ENCODE measurements around the gene MCM8. TPM values are rescaled to one million over a fixed set of nuclear protein-coding genes. Genes with fewer than 3 reads are reported as not detected.

The MCM8 gene
- total RNA-seq (13.7 and 13.8 TPM in 2 replicates), polyA plus RNA-seq (2.6 and 4.4 TPM in 2 replicates), polyA minus RNA-seq (2.7 and 3.4 TPM in 2 replicates)
- total RNA-seq (2013) = 16.5 TPM

- WGBS (ENCODE audit: insufficient coverage) = under 1% methylated on average over 56 of the region's 61 CpGs
- Mint-ChIP-seq H3K9me3 (ENCODE audit: insufficient read depth) (no peaks in the 10 kb centered on the region), H3K4me3 (peak within 1 kb of the TSS; percentile 94), H3K27me3 (no peaks in the 10 kb centered on the region), H3K27ac (peak within 1 kb of the TSS; percentile 95), H3K4me1 (peaks cover 21% of the 10 kb centered on the region)
- peak; percentile 98 for DNase-seq
- intact Hi-C loops (cut with micrococcal nuclease) = loop anchor here (1.0 to 2.0 kb wide), 4 partner anchors 152 to 421 kb away; partner anchors contain the start of gene SHLD1
- no peaks in the 10 kb centered on the region for H3K9me3 ChIP-seq (ENCODE audit: control extremely low read depth in 1 of 3, control insufficient read depth in 2 of 3, insufficient read depth in 1 of 3, low read length in 2 of 3)
- TF ChIP-seq CTCF (IDR thresholded peaks at IDR 0.05) (no peak), EZH2 (IDR thresholded peaks at IDR 0.05; ENCODE audit: borderline replicate concordance, insufficient read depth, low read depth, low read length, poor library complexity, severe bottlenecking) (no peak)
- peak within 1 kb of the TSS; percentile 77 to 88 (median 85) for H3K4me3 ChIP-seq (ENCODE audit: control extremely low read depth in 1 of 5, extremely low read depth in 1 of 5, insufficient read depth in 1 of 5, low read depth in 2 of 5, low read length in 4 of 5)
- H3K36me3 ChIP-seq (replicated peaks in 1 of 2; ENCODE audit: control extremely low read depth in 1 of 2, control insufficient read depth in 1 of 2, extremely low read depth in 1 of 2, insufficient read depth in 2 of 2, low read length in 1 of 2) = peaks cover 10 to 36% of the 10 kb centered on the region in 2 experiments
- H3K4me1 ChIP-seq (ENCODE audit: control insufficient read depth in 2 of 2, insufficient read depth in 2 of 2, low read length in 2 of 2) = peaks cover 14 to 18% of the 10 kb centered on the region in 2 donors
- ChIA-PET CTCF (interaction anchor here (0.5 kb wide), 1 partner anchor 58 kb away, joined by 3 read pairs; no protein-coding TSS in a partner anchor), POLR2A (interaction anchor here (0.6 kb wide), 4 partner anchors 33 to 416 kb away, joined by 3 to 5 read pairs (median 3); no protein-coding TSS in a partner anchor)
- peak; percentile 98 for ATAC-seq (ENCODE audit: low read depth)
- peak within 1 kb of the TSS; percentile 83 for H2AFZ ChIP-seq (ENCODE audit: insufficient read depth, low read depth, low read length, poor library complexity, severe bottlenecking)
- H3K4me2 ChIP-seq (replicated peaks; ENCODE audit: low read depth, low read length, poor library complexity, severe bottlenecking) = peak within 1 kb of the TSS; percentile 89
- H3K79me2 ChIP-seq (ENCODE audit: control insufficient read depth, insufficient read depth, low read length) = peaks cover 32% of the 10 kb centered on the region
- H3K27ac ChIP-seq (ENCODE audit: low read length in 2 of 2) = peak within 1 kb of the TSS; percentile 74 to 90
- H4K20me1 ChIP-seq (ENCODE audit: control insufficient read depth, insufficient read depth, low read length, poor library complexity, severe bottlenecking) = no peaks in the 10 kb centered on the region
- H3K27me3 ChIP-seq (replicated peaks in 1 of 4; ENCODE audit: control extremely low read depth in 1 of 4, control insufficient read depth in 3 of 4, insufficient read depth in 4 of 4, low read length in 3 of 4) = no peaks in the 10 kb centered on the region
- peak within 1 kb of the TSS; percentile 79 for H3K9ac ChIP-seq (ENCODE audit: low read length)
Measured at GRCh38 chr20:5950271-5951031, at the start of gene MCM8, which contains the start of gene TRMT6. Gene MCM8 (plus strand): TSS chr20:5950652. CDS start chr20:5952016, 1,364 bp downstream. Gene TRMT6 (minus strand): TSS chr20:5950533. CDS start chr20:5950405, 128 bp downstream.

- no peaks in the 10 kb centered on the region for H3K4me1 ChIP-seq (ENCODE audit: control insufficient read depth in 2 of 2, insufficient read depth in 2 of 2, low read length in 2 of 2)
- H3K79me2 ChIP-seq (ENCODE audit: control insufficient read depth, insufficient read depth, low read length) = no peaks in the 10 kb centered on the region
- ATAC-seq (ENCODE audit: low read depth) (no peak), DNase-seq (no peak)
- Mint-ChIP-seq H3K4me3 (no peak overlapping the region), H3K27me3 (peaks cover 35% of the 10 kb centered on the region), H3K9me3 (ENCODE audit: insufficient read depth) (no peaks in the 10 kb centered on the region), H3K4me1 (no peaks in the 10 kb centered on the region), H3K27ac (no peak overlapping the region)
- no peak overlapping the region for H3K9ac ChIP-seq (ENCODE audit: low read length)
- TF ChIP-seq CTCF (IDR thresholded peaks at IDR 0.05) (no peak), EZH2 (IDR thresholded peaks at IDR 0.05; ENCODE audit: borderline replicate concordance, insufficient read depth, low read depth, low read length, poor library complexity, severe bottlenecking) (no peak)
- no peak overlapping the region for H3K4me3 ChIP-seq (ENCODE audit: control extremely low read depth in 1 of 5, extremely low read depth in 1 of 5, insufficient read depth in 1 of 5, low read depth in 2 of 5, low read length in 4 of 5)
- CTCF ChIA-PET = interaction anchor here (0.8 to 1.0 kb wide), 2 partner anchors 113 to 372 kb away, joined by 3 to 4 read pairs; no protein-coding TSS in a partner anchor
- H3K27ac ChIP-seq (ENCODE audit: low read length in 2 of 2) = no peak overlapping the region
- H3K4me2 ChIP-seq (replicated peaks; ENCODE audit: low read depth, low read length, poor library complexity, severe bottlenecking) = no peak overlapping the region
- no peaks in the 10 kb centered on the region for H4K20me1 ChIP-seq (ENCODE audit: control insufficient read depth, insufficient read depth, low read length, poor library complexity, severe bottlenecking)
- POLR2A ChIA-PET = no interaction called here
- 83% methylated on average over 1 of the region's 1 CpG for WGBS (ENCODE audit: insufficient coverage)
- intact Hi-C loops (cut with micrococcal nuclease) = no loop called here
- H3K27me3 ChIP-seq (replicated peaks in 1 of 4; ENCODE audit: control extremely low read depth in 1 of 4, control insufficient read depth in 3 of 4, insufficient read depth in 4 of 4, low read length in 3 of 4) = peaks cover 0 to 23% (median 11%) of the 10 kb centered on the region in 4 experiments
- H2AFZ ChIP-seq (ENCODE audit: insufficient read depth, low read depth, low read length, poor library complexity, severe bottlenecking) = no peak overlapping the region
- no peaks in the 10 kb centered on the region for H3K36me3 ChIP-seq (replicated peaks in 1 of 2; ENCODE audit: control extremely low read depth in 1 of 2, control insufficient read depth in 1 of 2, extremely low read depth in 1 of 2, insufficient read depth in 2 of 2, low read length in 1 of 2)
- no peaks in the 10 kb centered on the region for H3K9me3 ChIP-seq (ENCODE audit: control extremely low read depth in 1 of 3, control insufficient read depth in 2 of 3, insufficient read depth in 1 of 3, low read length in 2 of 3)
Measured at GRCh38 chr20:5900908-5901307, 49.5 kb upstream of the MCM8 start.
